Hepatocyte (in vitro differentiated cells): Measurements from ENCODE around the gene LMAN2. TPM values are rescaled to one million over a fixed set of nuclear protein-coding genes. Genes with fewer than 3 reads are reported as not detected.

Source experiments
- DNase-seq: peaks from one replicate; pipeline ENCODE4 v3.0.0-alpha.2; 2016; ENCODE audit warnings: low spot score
- H2AFZ ChIP-seq: fragments of 200-600 bp; sonication (generic); 2 replicates; pipeline ENCODE4 v1.6.0; 2016; ENCODE audit warnings: antibody characterized with exemption, mild to moderate bottlenecking
- H3K27ac ChIP-seq: fragments of 200-600 bp; sonication (generic); 2 replicates; pipeline ENCODE4 v1.5.1; 2016; ENCODE audit warnings: mild to moderate bottlenecking
- H3K27me3 ChIP-seq: fragments of 200-600 bp; sonication (generic); 2 replicates; pipeline ENCODE4 v1.6.1; 2016
- H3K36me3 ChIP-seq: fragments of 200-600 bp; sonication (generic); replicated peaks from 2 replicates; pipeline ENCODE4 v1.5.1; 2016; ENCODE audit warnings: low read depth; ENCODE audit not compliant: insufficient read depth
- H3K4me1 ChIP-seq: fragments of 200-600 bp; sonication (generic); 2 replicates; pipeline ENCODE4 v1.5.1; 2016; ENCODE audit warnings: mild to moderate bottlenecking, moderate library complexity; ENCODE audit not compliant: insufficient read depth
- H3K4me2 ChIP-seq: fragments of 200-600 bp; sonication (generic); 2 replicates; pipeline ENCODE4 v1.6.0; 2016
- H3K4me3 ChIP-seq: fragments of 200-600 bp; sonication (generic); 2 replicates; pipeline ENCODE4 v1.5.1; 2016; ENCODE audit warnings: mild to moderate bottlenecking
- H3K79me2 ChIP-seq: fragments of 200-600 bp; sonication (generic); 2 replicates; pipeline ENCODE4 v1.6.0; 2017; ENCODE audit warnings: mild to moderate bottlenecking
- H3K9me2 ChIP-seq: fragments of 200-600 bp; sonication (generic); replicated peaks from 2 replicates; pipeline ENCODE4 v1.6.0; 2017; ENCODE audit warnings: mild to moderate bottlenecking; ENCODE audit not compliant: insufficient read depth
- H3K9me3 ChIP-seq: fragments of 200-600 bp; sonication (generic); 2 replicates; pipeline ENCODE4 v1.5.1; 2016; ENCODE audit warnings: low read depth, mild to moderate bottlenecking
- H4K20me1 ChIP-seq: fragments of 200-600 bp; sonication (generic); 2 replicates; pipeline ENCODE4 v1.6.0; 2016; ENCODE audit warnings: mild to moderate bottlenecking; ENCODE audit not compliant: insufficient read depth, poor library complexity, severe bottlenecking
- CTCF ChIP-seq: fragments of 200-600 bp; sonication (generic); IDR thresholded peaks from 2 replicates; pipeline ENCODE4 v1.5.1; 2016; ENCODE audit warnings: antibody characterized with exemption, mild to moderate bottlenecking; ENCODE audit not compliant: poor library complexity
- EZH2 ChIP-seq: fragments of 200-600 bp; sonication (generic); IDR thresholded peaks from 2 replicates; pipeline ENCODE4 v1.6.1; 2016; ENCODE audit warnings: antibody characterized with exemption, mild to moderate bottlenecking, borderline replicate concordance
- EZH2phosphoT487 ChIP-seq: fragments of 200-600 bp; sonication (generic); IDR thresholded peaks from one replicate; pipeline ENCODE4 v1.6.1; 2018; ENCODE audit warnings: antibody characterized with exemption, mild to moderate bottlenecking, low read depth, moderate library complexity; ENCODE audit not compliant: unreplicated experiment, severe bottlenecking
- WGBS: methylation state at CpG from one replicate; pipeline ENCODE4 v1.1.6; 2016; ENCODE audit warnings: low lambda C conversion rate; ENCODE audit errors: missing lambda C conversion rate; 5-methylcytosine and 5-hydroxymethylcytosine counted together
- polyA plus RNA-seq: library from polyadenylated mRNA; unstranded; fragments of >200 nt; fragmentation: Nextera tagmentation; extraction: Ambion mirVana; gene quantifications from 2 replicates; pipeline ENCODE4 v1.2.1, GENCODE V29; 2016
- total RNA-seq: library from RNA; depleted of rRNA; stranded (reverse); fragments of >200 nt; gene quantifications from 2 replicates; pipeline ENCODE4 v1.2.3, GENCODE V29; 2014

The LMAN2 gene
- total and polyA plus RNA-seq, 2 experiments from 2014 or later, result 357 to 391 TPM

DNA sequence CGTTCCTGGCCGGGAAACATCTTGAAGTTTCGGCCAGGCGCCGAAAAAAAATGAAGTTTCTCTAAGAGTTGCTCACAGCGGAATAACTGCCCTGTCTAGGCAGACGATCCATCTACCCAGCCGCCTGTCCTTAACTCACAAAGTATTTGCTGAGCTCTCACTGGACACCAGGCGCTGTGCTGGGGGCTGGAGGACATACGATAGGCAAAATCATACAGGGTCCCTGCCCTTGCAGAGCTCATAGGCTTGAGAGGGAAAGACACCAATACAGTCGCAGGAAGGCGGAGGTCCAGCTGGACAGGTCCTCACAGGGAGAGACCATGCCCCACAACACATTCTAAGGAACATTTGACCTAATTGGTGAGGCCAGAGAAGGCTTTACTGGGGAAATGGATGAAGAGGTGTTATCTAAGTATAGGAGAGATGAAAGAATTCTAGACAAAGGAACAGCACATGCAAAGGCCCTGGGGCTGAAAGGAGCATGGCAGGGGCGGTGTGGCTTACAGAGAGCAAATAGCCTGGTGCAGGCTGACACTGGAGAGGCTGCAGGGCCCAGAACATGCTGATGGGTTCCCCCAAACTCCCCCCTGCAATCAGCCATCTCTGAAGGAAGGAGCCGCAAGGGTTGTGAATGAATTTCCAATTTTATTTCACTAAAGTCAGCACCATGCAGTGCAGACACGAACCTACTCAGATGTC lies 37.8 kb downstream of the LMAN2 start:
- H3K9me2 ChIP-seq, result no peaks in the 10 kb centered on the region
- H3K27me3 ChIP-seq, result no peaks in the 10 kb centered on the region
- peaks cover 18% of the 10 kb centered on the region for H3K4me1 ChIP-seq
- H3K4me3 ChIP-seq, result no peak overlapping the region
- WGBS, result 95% methylated on average over 15 of the region's 15 CpGs
- no peak overlapping the region for H2AFZ ChIP-seq
- no peaks in the 10 kb centered on the region for H4K20me1 ChIP-seq
- H3K79me2 ChIP-seq, result peaks cover 20% of the 10 kb centered on the region
- H3K27ac ChIP-seq, result no peak overlapping the region
- H3K9me3 ChIP-seq, result no peaks in the 10 kb centered on the region
- no peaks in the 10 kb centered on the region for H3K36me3 ChIP-seq
- TF ChIP-seq CTCF (no peak), EZH2 (no peak), EZH2phosphoT487 (no peak)
- DNase-seq, result no peak
- H3K4me2 ChIP-seq, result no peak overlapping the region

GRCh38 chr5:177312649-177313181 lies 38.8 kb downstream of the LMAN2 start:
- Histone ChIP-seq H3K4me3 (no peak overlapping the region), H3K79me2 (peaks cover 20% of the 10 kb centered on the region), H4K20me1 (no peaks in the 10 kb centered on the region), H3K4me1 (peaks cover 18% of the 10 kb centered on the region), H3K4me2 (peak overlapping the region; percentile 98), H3K36me3 (no peaks in the 10 kb centered on the region), H2AFZ (no peak overlapping the region), H3K27me3 (no peaks in the 10 kb centered on the region), H3K27ac (peak overlapping the region; percentile 41), H3K9me3 (no peaks in the 10 kb centered on the region), H3K9me2 (no peaks in the 10 kb centered on the region)
- TF ChIP-seq CTCF, result peak; percentile 8
- TF ChIP-seq EZH2, result no peak
- no peak for TF ChIP-seq EZH2phosphoT487
- peak; percentile 78 for DNase-seq
- 7% methylated on average over 19 of the region's 19 CpGs for WGBS

DNA sequence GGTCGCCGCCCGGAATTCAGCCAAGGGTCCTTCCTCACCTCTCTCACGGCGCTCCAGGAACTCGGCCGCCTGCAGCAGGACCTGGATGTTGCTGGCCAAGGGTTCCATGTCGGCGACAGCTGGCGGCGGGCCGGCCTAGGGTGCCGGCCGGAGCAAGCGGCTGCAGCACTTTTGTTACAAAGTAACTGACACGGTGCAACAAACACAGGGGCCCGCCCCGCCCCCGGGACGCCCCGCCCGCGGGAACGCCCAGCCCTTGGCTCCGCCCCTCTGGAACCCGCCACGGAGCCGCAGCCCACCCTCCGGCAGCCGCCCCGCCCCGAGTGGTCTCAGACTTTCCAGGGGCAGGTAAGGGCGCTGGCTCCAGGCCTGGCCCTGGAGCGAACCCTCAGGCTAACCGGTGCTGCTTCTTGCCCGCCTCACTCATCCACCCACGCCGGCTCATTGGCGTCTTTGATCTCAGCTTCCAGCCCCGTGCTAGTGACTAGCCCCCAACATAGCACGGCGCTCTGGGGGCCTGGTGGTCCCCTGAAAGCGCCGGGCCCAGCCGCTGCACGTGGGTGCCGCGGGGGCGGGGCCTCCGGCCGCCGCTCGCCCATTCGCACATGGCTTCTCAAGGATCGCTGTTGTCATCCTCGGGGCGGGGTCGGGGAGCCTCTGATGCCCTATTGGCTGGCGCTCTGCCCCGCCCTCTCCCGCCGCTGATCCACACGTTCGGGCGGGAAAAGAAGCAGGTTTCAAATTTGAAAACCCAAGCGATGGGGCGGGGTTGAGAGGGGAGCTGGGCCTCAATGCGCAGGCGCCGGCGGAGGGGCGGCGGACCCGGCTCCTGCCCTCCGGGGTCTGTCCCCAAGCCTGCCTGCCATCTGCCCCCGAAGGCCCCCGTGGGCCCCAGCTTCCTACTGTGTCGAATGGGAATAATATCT lies 39.5 kb downstream of the LMAN2 start, which contains the start of gene MXD3:
MXD3 (minus strand) TSS at position 176 of the 926 bp plus-strand sequence; CDS start at position 108, 68 bp downstream.
- peak; percentile 99 for DNase-seq
- no peaks in the 10 kb centered on the region for H3K9me3 ChIP-seq
- H3K27me3 ChIP-seq, result no peaks in the 10 kb centered on the region
- H4K20me1 ChIP-seq, result no peaks in the 10 kb centered on the region
- peak within 1 kb of the TSS; percentile 41 for H3K4me3 ChIP-seq
- H3K4me1 ChIP-seq, result peaks cover 18% of the 10 kb centered on the region
- H3K9me2 ChIP-seq, result no peaks in the 10 kb centered on the region
- H2AFZ ChIP-seq, result no peak within 1 kb of the TSS
- H3K27ac ChIP-seq, result peak within 1 kb of the TSS; percentile 63
- no peaks in the 10 kb centered on the region for H3K36me3 ChIP-seq
- WGBS, result 2% methylated on average over 67 of the region's 78 CpGs
- TF ChIP-seq EZH2, result no peak
- TF ChIP-seq CTCF, result no peak
- no peak for TF ChIP-seq EZH2phosphoT487
- H3K79me2 ChIP-seq, result peaks cover 20% of the 10 kb centered on the region
- H3K4me2 ChIP-seq, result peak within 1 kb of the TSS; percentile 98
